Memory B cell (primary cell): ENCODE data around the gene SLC38A10.

ENCODE experiments used
- ATAC-seq: fragments of 150-1000 bp; cut with Tn5 transposase; 2 replicates; pipeline ENCODE4 v1.10.0; 2021; ENCODE audit warnings: low read depth, mild to moderate bottlenecking, moderate library complexity
- DNase-seq, 2 donors: peaks; one replicate each; pipeline ENCODE4 v3.0.0; 2022; ENCODE audit warnings: low spot score in 2 of 2
- H3K27ac Mint-ChIP-seq: one replicate; pipeline ENCODE4 v1.8.0; 2022; ENCODE audit warnings: mild to moderate bottlenecking, moderate library complexity, mixed read lengths
- H3K27me3 Mint-ChIP-seq: one replicate; pipeline ENCODE4 v1.8.0; 2022; ENCODE audit warnings: mixed read lengths
- H3K36me3 Mint-ChIP-seq: one replicate; pipeline ENCODE4 v1.8.0; 2022; ENCODE audit warnings: mild to moderate bottlenecking, mixed read lengths
- H3K4me1 Mint-ChIP-seq: one replicate; pipeline ENCODE4 v1.8.0; 2022; ENCODE audit warnings: mixed read lengths
- H3K4me3 Mint-ChIP-seq: one replicate; pipeline ENCODE4 v1.8.0; 2022; ENCODE audit warnings: mild to moderate bottlenecking, moderate library complexity, mixed read lengths
- H3K9me3 Mint-ChIP-seq: one replicate; pipeline ENCODE4 v1.8.0; 2022; ENCODE audit warnings: mixed read lengths

Gene SLC38A10

GRCh38 chr17:81276781-81277180, 18.3 kb downstream of the SLC38A10 start:
- no peaks in the 10 kb centered on the region for H3K9me3 Mint-ChIP-seq
- H3K4me1 Mint-ChIP-seq, result peaks cover 2% of the 10 kb centered on the region
- no peak overlapping the region for H3K27ac Mint-ChIP-seq
- peaks cover 16% of the 10 kb centered on the region for H3K36me3 Mint-ChIP-seq
- H3K4me3 Mint-ChIP-seq, result no peak overlapping the region
- DNase-seq, result no peak
- H3K27me3 Mint-ChIP-seq, result no peaks in the 10 kb centered on the region
- no peak for ATAC-seq

DNA sequence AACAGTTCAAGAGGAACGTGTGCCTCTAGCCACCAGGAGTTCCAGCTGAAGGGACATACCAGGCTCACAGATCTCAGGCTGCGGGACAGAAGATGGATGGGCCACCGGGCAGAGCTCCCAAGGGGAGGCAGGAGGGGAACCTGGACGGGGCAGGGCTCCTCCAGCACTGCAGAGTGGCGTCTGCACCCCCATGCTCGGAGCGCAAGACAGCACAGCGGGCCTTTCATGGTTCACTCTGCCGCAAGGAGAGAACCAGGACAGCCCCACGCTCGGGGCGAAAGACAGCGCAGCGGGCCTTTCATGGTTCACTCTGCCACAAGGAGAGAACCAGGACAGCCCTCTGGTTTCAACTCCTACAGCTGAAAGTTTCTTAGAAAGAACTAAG, 20.6 kb downstream of the SLC38A10 start:
- peaks cover 18% of the 10 kb centered on the region for H3K36me3 Mint-ChIP-seq
- ATAC-seq, result no peak

GRCh38 chr17:81273698-81274470, 21.2 kb downstream of the SLC38A10 start:
- Mint-ChIP-seq H3K36me3 (peaks cover 17% of the 10 kb centered on the region), H3K4me1 (peaks cover 2% of the 10 kb centered on the region), H3K27me3 (no peaks in the 10 kb centered on the region), H3K27ac (no peak overlapping the region), H3K9me3 (no peaks in the 10 kb centered on the region), H3K4me3 (no peak overlapping the region)
- no peak for DNase-seq
- no peak for ATAC-seq

More for the DNA sequence above, 20.6 kb downstream of the SLC38A10 start:
- Mint-ChIP-seq H3K27ac (no peak overlapping the region), H3K9me3 (no peaks in the 10 kb centered on the region), H3K27me3 (no peaks in the 10 kb centered on the region), H3K4me3 (no peak overlapping the region), H3K4me1 (peaks cover 2% of the 10 kb centered on the region)
- no peak for DNase-seq

DNA sequence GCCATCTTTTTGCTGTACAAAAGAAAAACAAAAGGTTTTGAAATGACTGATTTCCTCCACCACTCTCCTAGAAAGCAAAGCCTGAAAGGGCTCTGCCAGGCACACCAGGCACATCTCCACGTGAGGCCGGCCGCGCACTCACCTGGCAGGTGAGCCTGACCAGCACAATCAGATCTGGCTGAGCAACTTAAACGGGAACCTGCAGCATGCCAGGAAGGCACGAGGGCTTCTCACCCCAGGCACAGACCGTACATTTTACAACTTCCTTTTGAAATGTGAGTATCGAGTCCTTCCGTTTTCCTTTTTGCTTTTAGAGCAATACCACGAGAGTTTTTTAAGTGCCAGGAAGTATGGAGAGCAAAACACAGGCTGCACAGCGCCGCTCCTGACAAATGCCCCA, 22.5 kb downstream of the SLC38A10 start:
- ATAC-seq, result no peak
- Mint-ChIP-seq H3K9me3 (no peaks in the 10 kb centered on the region), H3K4me3 (no peak overlapping the region), H3K4me1 (peaks cover 1% of the 10 kb centered on the region), H3K27me3 (no peaks in the 10 kb centered on the region), H3K27ac (no peak overlapping the region), H3K36me3 (peaks cover 20% of the 10 kb centered on the region)
- no peak for DNase-seq

GRCh38 chr17:81271226-81271625, 23.9 kb downstream of the SLC38A10 start:
- Mint-ChIP-seq H3K27ac (no peak overlapping the region), H3K27me3 (no peaks in the 10 kb centered on the region), H3K4me1 (no peaks in the 10 kb centered on the region), H3K36me3 (peaks cover 16% of the 10 kb centered on the region), H3K4me3 (no peak overlapping the region), H3K9me3 (no peaks in the 10 kb centered on the region)
- ATAC-seq, result no peak
- DNase-seq, result no peak

DNA sequence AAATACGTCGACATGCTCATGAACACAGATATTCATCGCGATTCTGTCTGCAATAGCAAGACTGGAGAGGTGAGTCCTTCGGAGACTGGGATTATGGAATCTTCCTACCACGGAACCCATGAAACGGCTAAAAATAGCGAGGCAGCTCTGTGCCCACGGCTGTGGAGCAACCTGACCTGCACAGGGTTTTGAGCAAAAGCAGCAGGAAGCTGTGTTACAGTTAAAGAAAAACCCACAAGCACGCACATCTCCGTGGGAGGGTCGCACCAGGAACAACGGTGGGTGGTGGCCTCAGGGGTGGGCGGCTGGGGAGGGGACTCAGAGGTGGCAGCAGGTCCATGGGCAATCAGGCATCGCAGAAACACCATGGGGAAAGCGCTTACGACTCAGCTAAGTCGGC, 24.8 kb downstream of the SLC38A10 start:
- no peak for DNase-seq
- Mint-ChIP-seq H3K27me3 (no peaks in the 10 kb centered on the region), H3K36me3 (peaks cover 15% of the 10 kb centered on the region), H3K27ac (no peak overlapping the region), H3K9me3 (no peaks in the 10 kb centered on the region), H3K4me3 (no peak overlapping the region), H3K4me1 (no peaks in the 10 kb centered on the region)
- no peak for ATAC-seq

GRCh38 chr17:81267390-81268067, 27.6 kb downstream of the SLC38A10 start:
- Mint-ChIP-seq H3K9me3 (no peaks in the 10 kb centered on the region), H3K4me3 (no peak overlapping the region), H3K27ac (no peak overlapping the region), H3K36me3 (peaks cover 12% of the 10 kb centered on the region), H3K27me3 (no peaks in the 10 kb centered on the region), H3K4me1 (no peaks in the 10 kb centered on the region)
- ATAC-seq (no peak), DNase-seq (no peak)

GRCh38 chr17:81265576-81265975, 29.5 kb downstream of the SLC38A10 start:
- H3K27ac Mint-ChIP-seq, result no peak overlapping the region
- no peak for DNase-seq
- no peak for ATAC-seq
- no peaks in the 10 kb centered on the region for H3K4me1 Mint-ChIP-seq
- H3K27me3 Mint-ChIP-seq, result no peaks in the 10 kb centered on the region
- no peak overlapping the region for H3K4me3 Mint-ChIP-seq
- H3K36me3 Mint-ChIP-seq, result peaks cover 10% of the 10 kb centered on the region
- no peaks in the 10 kb centered on the region for H3K9me3 Mint-ChIP-seq

DNA sequence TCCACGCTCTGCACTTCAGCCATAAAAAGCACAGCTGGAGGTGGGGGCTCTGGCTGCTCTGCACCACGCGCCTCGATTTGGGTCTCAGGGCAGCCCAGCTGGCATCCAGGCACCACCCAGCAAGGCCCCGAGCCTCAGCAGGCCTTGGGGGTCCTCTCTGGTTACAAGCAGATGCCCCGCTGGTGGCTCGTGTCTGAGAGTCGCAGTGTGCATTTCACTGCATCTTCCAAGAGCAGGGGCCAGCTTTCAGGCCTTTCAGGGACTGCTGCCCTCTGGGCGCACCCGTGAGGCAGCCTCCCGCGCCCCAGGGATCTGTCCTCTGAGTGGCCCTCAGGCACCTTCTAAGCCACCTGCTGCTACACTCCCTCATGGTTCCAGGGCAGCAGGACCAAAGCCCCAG, 30.5 kb downstream of the SLC38A10 start:
- Mint-ChIP-seq H3K27me3 (no peaks in the 10 kb centered on the region), H3K4me3 (no peak overlapping the region), H3K36me3 (peaks cover 10% of the 10 kb centered on the region), H3K9me3 (no peaks in the 10 kb centered on the region), H3K4me1 (no peaks in the 10 kb centered on the region), H3K27ac (no peak overlapping the region)
- no peak for ATAC-seq
- no peak for DNase-seq

DNA sequence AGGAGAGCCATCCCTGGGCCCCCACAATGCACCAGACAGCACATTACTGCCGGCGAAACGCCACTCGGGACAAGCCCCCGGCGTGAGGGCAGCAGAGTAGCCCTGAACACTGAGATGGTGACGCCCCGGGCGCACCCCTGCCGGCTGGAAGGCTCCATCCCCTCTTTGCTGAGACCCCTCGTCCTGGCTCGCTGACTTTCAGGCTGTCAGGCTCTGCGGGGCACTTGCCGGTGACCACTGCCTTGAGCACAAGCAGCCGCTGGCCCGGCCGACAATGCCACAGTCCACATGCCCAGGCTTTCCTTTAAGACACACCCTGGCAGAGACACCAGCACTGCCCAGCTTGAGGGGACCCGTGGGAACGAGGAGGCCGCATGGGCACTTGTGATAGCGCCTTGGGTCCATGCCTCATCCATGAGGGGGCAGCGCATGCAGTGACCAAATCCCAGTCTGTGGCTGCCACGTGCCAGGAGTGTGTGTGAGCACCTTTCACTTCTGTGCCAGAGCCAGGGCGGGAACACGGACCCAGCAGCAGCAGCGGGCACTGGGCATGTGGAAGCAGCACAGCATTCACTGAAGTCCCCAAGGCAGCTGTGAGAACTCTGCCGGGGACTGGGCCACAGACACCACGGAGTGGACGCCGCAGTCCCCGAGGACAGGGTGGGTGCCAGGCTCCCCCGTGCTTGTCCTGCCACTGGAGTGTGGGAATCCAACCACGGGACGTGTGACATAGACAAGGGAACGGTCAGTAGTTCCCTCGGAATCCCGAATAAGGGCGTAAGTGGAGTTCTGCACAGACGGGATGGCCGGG, 31.5 kb downstream of the SLC38A10 start:
- H3K27me3 Mint-ChIP-seq, result no peaks in the 10 kb centered on the region
- no peaks in the 10 kb centered on the region for H3K9me3 Mint-ChIP-seq
- DNase-seq, result no peak
- no peak overlapping the region for H3K27ac Mint-ChIP-seq
- no peaks in the 10 kb centered on the region for H3K4me1 Mint-ChIP-seq
- H3K4me3 Mint-ChIP-seq, result no peak overlapping the region
- ATAC-seq, result no peak
- peaks cover 6% of the 10 kb centered on the region for H3K36me3 Mint-ChIP-seq

- no peaks in the 10 kb centered on the region for H3K4me1 Mint-ChIP-seq
- H3K27ac Mint-ChIP-seq, result no peak overlapping the region
- DNase-seq (no peak), ATAC-seq (no peak)
- no peak overlapping the region for H3K4me3 Mint-ChIP-seq
- no peaks in the 10 kb centered on the region for H3K9me3 Mint-ChIP-seq
- peaks cover 4% of the 10 kb centered on the region for H3K36me3 Mint-ChIP-seq
- H3K27me3 Mint-ChIP-seq, result no peaks in the 10 kb centered on the region
These were observed 33.3 kb downstream of the SLC38A10 start for GRCh38 chr17:81261582-81262336.

DNA sequence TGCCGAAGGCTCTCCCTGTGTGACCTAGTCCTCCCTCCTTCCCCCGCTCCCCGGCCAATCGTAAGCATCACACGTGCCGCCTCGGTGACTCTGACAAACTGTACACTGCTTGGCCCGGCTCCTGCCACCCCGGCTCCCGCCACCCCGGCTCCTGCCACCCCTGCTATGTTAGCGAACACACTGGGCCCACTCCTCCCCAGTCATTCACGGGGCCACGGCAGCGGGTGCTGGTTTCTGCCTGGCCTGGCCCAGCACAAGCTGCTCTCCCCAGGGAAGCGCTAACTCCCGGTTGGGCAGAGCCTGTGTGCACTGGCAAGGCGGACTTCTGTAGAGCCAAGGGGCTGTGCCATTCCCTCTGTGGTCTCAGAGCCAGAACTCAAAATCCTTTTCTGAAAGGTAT, 34.0 kb downstream of the SLC38A10 start:
- ATAC-seq (no peak), DNase-seq (no peak)
- Mint-ChIP-seq H3K27me3 (no peaks in the 10 kb centered on the region), H3K4me3 (no peak overlapping the region), H3K36me3 (peaks cover 4% of the 10 kb centered on the region), H3K27ac (no peak overlapping the region), H3K9me3 (no peaks in the 10 kb centered on the region), H3K4me1 (no peaks in the 10 kb centered on the region)

DNA sequence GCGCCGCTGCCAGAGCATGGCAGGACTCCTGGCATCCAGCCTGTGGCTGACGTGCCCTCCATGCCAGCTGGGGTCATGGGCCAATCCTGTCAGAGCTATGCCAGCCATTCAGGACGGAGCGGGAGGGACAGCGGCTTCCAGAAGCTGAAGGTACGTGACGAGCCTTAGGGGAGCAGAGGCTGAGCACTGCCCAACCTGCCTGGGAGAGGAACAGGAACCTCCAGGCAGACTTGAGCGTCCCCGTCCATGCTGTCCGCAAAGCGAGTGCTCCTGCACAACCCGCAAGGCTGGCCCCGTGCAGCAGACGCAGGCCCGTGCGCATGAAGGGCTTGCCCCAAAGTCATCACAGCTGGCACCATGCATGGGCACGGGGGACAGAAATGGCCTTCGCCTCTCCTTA, 34.5 kb downstream of the SLC38A10 start:
- H3K27me3 Mint-ChIP-seq, result no peaks in the 10 kb centered on the region
- no peaks in the 10 kb centered on the region for H3K4me1 Mint-ChIP-seq
- no peak overlapping the region for H3K27ac Mint-ChIP-seq
- H3K9me3 Mint-ChIP-seq, result no peaks in the 10 kb centered on the region
- H3K4me3 Mint-ChIP-seq, result no peak overlapping the region
- ATAC-seq, result no peak
- no peak for DNase-seq
- peaks cover 3% of the 10 kb centered on the region for H3K36me3 Mint-ChIP-seq

GRCh38 chr17:81260171-81260570, 34.9 kb downstream of the SLC38A10 start:
- H3K9me3 Mint-ChIP-seq, result no peaks in the 10 kb centered on the region
- no peak overlapping the region for H3K4me3 Mint-ChIP-seq
- H3K27me3 Mint-ChIP-seq, result no peaks in the 10 kb centered on the region
- no peaks in the 10 kb centered on the region for H3K36me3 Mint-ChIP-seq
- no peak for ATAC-seq
- no peaks in the 10 kb centered on the region for H3K4me1 Mint-ChIP-seq
- H3K27ac Mint-ChIP-seq, result no peak overlapping the region
- no peak for DNase-seq
